K562 (cell line): ENCODE data around the gene BCAS3. TPM values are rescaled to one million over a fixed set of nuclear protein-coding genes. Genes with fewer than 3 reads are reported as not detected.

Experiments used
- ATAC-seq: fragments of 200-7000 bp; cut with Tn5 transposase; 3 replicates; pipeline ENCODE4 v1.9.1; 2020; ENCODE audit warnings: moderate library complexity
- BruUV-seq: library from RNA; stranded (reverse); fragments of 400-500 nt; replicated peaks from 2 replicates; lab custom pipeline; 2021; lab: Mats Ljungman, UMichigan
- CTCF ChIA-PET: fragments of 300-600 bp; formaldehyde crosslinking; extraction: SDS; loops from one replicate; lab custom pipeline; 2021; ENCODE audit warnings: low intra/inter-chr PET ratio; lab: Yijun Ruan, JAX
- POLR2A ChIA-PET: fragments of 300-600, 350-650 bp; sonication (Branson Sonifier 250); formaldehyde crosslinking; extraction: SDS; loops from one replicate; lab custom pipeline; 2021; ENCODE audit warnings: antibody characterized with exemption, inconsistent platforms; lab: Yijun Ruan, JAX
- DNase-seq, 4 experiments: peaks; one replicate each; pipeline versions ENCODE4 v3.0.0 to v3.0.0-alpha.2; 2011 to 2018; ENCODE audit warnings: low spot score in 3 of 4, mixed read lengths in 3 of 4; ENCODE audit errors: extremely low read depth in 1 of 4
- FAIRE-seq: peaks from 2 replicates; lab custom pipeline; 2011; peaks lifted over from hg19 to GRCh38; lab: Jason Lieb, UNC
- H2AFZ ChIP-seq: 2 replicates; pipeline ENCODE4 v1.6.0; 2011; ENCODE audit warnings: low read depth, low read length, control low read depth, inconsistent platforms
- H3K27ac ChIP-seq: fragments of 200-600 bp; 3 replicates; pipeline ENCODE4 v1.8.0; 2011; ENCODE audit warnings: low read depth, mild to moderate bottlenecking, control low read depth, inconsistent platforms, low read length, moderate library complexity, mixed read lengths; ENCODE audit errors: extremely low read depth
- H3K27me3 ChIP-seq, 2 experiments: fragments of 300-600 bp in 1 of 2; 2 replicates in 1 of 2; 3 replicates in 1 of 2; pipeline versions ENCODE4 v1.6.0 to v1.8.0; 2011; ENCODE audit warnings: inconsistent platforms in 2 of 2, low read length in 2 of 2, mild to moderate bottlenecking in 1 of 2, mixed read lengths in 1 of 2, moderate library complexity in 1 of 2; ENCODE audit not compliant: control insufficient read depth in 2 of 2, insufficient read depth in 2 of 2
- H3K36me3 ChIP-seq: fragments of 300-600 bp; 3 replicates; pipeline ENCODE4 v1.8.0; 2011; ENCODE audit warnings: mild to moderate bottlenecking, low read length, inconsistent platforms; ENCODE audit not compliant: control insufficient read depth, insufficient read depth
- H3K4me1 ChIP-seq, 2 experiments: fragments of 200-600 bp in 1 of 2; replicated peaks in 1 of 2; 2 replicates in 1 of 2; 3 replicates in 1 of 2; pipeline versions ENCODE4 v1.5.1 to v1.8.0; 2011; ENCODE audit warnings: inconsistent platforms in 2 of 2, low read length in 2 of 2, mild to moderate bottlenecking in 1 of 2, mixed read lengths in 1 of 2, moderate library complexity in 1 of 2; ENCODE audit not compliant: control insufficient read depth in 2 of 2, insufficient read depth in 2 of 2
- H3K4me2 ChIP-seq: 2 replicates; pipeline ENCODE4 v1.6.1; 2011; ENCODE audit warnings: low read length, control low read depth, inconsistent platforms, mixed read lengths; ENCODE audit not compliant: insufficient read depth
- H3K4me3 ChIP-seq: fragments of 200-600 bp; sonication (generic), shearing (Covaris generic); 2 replicates; pipeline ENCODE4 v1.5.1; 2016; ENCODE audit warnings: control low read depth, inconsistent platforms
- H3K79me2 ChIP-seq: fragments of 200-600 bp; 3 replicates; pipeline ENCODE4 v1.8.0; 2011; ENCODE audit warnings: low read length, inconsistent platforms; ENCODE audit not compliant: control insufficient read depth, insufficient read depth
- H3K9ac ChIP-seq, 2 experiments: 2 replicates each; pipeline versions ENCODE4 v1.6.0 to v1.6.1; 2011; ENCODE audit warnings: low read depth in 2 of 2, low read length in 2 of 2, control low read depth in 1 of 2, inconsistent platforms in 1 of 2, mild to moderate bottlenecking in 1 of 2, mixed read lengths in 1 of 2; ENCODE audit not compliant: insufficient read depth in 1 of 2
- H3K9me1 ChIP-seq: one replicate; pipeline ENCODE4 v1.6.0; 2011; ENCODE audit warnings: inconsistent platforms, mild to moderate bottlenecking, low read length, moderate library complexity; ENCODE audit not compliant: control insufficient read depth, insufficient read depth
- H3K9me3 ChIP-seq: replicated peaks from 2 replicates; pipeline ENCODE4 v1.5.1; 2011; ENCODE audit warnings: low read depth, low read length, inconsistent platforms; ENCODE audit not compliant: control insufficient read depth, insufficient read depth
- H4K20me1 ChIP-seq: replicated peaks from 2 replicates; pipeline ENCODE4 v1.6.1; 2011; ENCODE audit warnings: low read length, inconsistent platforms, mixed read lengths; ENCODE audit not compliant: control insufficient read depth, insufficient read depth
- ATF1 ChIP-seq, 2 experiments: fragments of 450-650 bp in 1 of 2; IDR thresholded peaks; 2 replicates each; pipeline ENCODE4 v1.6.1; 2016; ENCODE audit warnings: missing compliant biosample characterization in 1 of 2, missing genetic modification characterization in 1 of 2
- CBFB ChIP-seq: sonication (generic); formaldehyde crosslinking; IDR thresholded peaks from 2 replicates; pipeline ENCODE4 v1.4.0; 2020; ENCODE audit warnings: mild to moderate bottlenecking, missing genetic modification reagents
- CREM ChIP-seq: IDR thresholded peaks from 2 replicates; pipeline ENCODE4 v1.6.1; 2014; ENCODE audit warnings: antibody characterized with exemption, low read depth
- JUNB ChIP-seq: fragments of 450-650 bp; formaldehyde crosslinking; conservative IDR thresholded peaks from 2 replicates; pipeline ENCODE4 v1.4.0; 2020; ENCODE audit warnings: mild to moderate bottlenecking
- MEF2D ChIP-seq: conservative IDR thresholded peaks from 2 replicates; pipeline ENCODE4 v1.6.1; 2016; ENCODE audit warnings: low read depth, missing genetic modification characterization, missing compliant biosample characterization
- MTA3 ChIP-seq: fragments of 450-650 bp; formaldehyde crosslinking; IDR thresholded peaks from 2 replicates; pipeline ENCODE4 v1.6.1; 2017; ENCODE audit warnings: mild to moderate bottlenecking, borderline replicate concordance
- SRF ChIP-seq, 2 experiments: fragments of 250-450, 450-650 bp in 1 of 2; sonication (Bioruptor Pico) in 1 of 2; sonication (generic) in 1 of 2; formaldehyde crosslinking; IDR thresholded peaks; 2 replicates each; pipeline versions ENCODE4 v1.5.0 to v1.5.1; 2020 to 2022; ENCODE audit warnings: mild to moderate bottlenecking in 1 of 2, missing genetic modification reagents in 1 of 2
- ZKSCAN1 ChIP-seq: fragments of 150-350 bp; IDR thresholded peaks from 2 replicates; pipeline ENCODE4 v1.6.1; 2016; ENCODE audit warnings: low read depth, low read length
- WGBS: fragments of 100-300 bp; shearing (Covaris generic); methylation state at CpG from one replicate; pipeline ENCODE4 v1.1.6; 2016; ENCODE audit warnings: low coverage, mixed read lengths; ENCODE audit not compliant: insufficient coverage; ENCODE audit errors: missing lambda C conversion rate; 5-methylcytosine and 5-hydroxymethylcytosine counted together
- in situ Hi-C: fragments of 300-500 bp; cut with MboI; formaldehyde crosslinking; loops from 4 replicates; pipeline ENCODE4 v1.15.0; 2018; ENCODE audit warnings: inconsistent platforms, mixed read lengths
- intact Hi-C: fragments of 100-400 bp; cut with micrococcal nuclease; formaldehyde crosslinking; loops from 2 replicates; pipeline ENCODE4 v1.14.2; 2022
- polyA plus RNA-seq, 8 experiments: library from polyadenylated mRNA; depleted of rRNA in 4 of 8; stranded (reverse) in 5 of 8; unstranded in 3 of 8; fragments of >200 nt; fragmentation: Nextera tagmentation in 2 of 8; fragmentation: Illumina TruSeq in 1 of 8; extraction: Ambion mirVana in 2 of 8; extraction: Trizol in 1 of 8; gene quantifications; 2 replicates each; pipeline versions ENCODE4 v1.2.1 to v1.2.3, GENCODE V29; 2011 to 2014; ENCODE audit warnings: inconsistent platforms in 1 of 8, missing spikeins in 1 of 8
- total RNA-seq, 7 experiments: library from RNA; depleted of rRNA in 6 of 7; stranded (reverse); fragments of >200 nt in 6 of 7; fragmentation: Illumina TruSeq in 2 of 7; extraction: Trizol in 2 of 7; gene quantifications; 2 replicates each; pipeline versions ENCODE4 v1.2.1 to v1.2.3, GENCODE V29; 2011 to 2021; ENCODE audit warnings: low replicate concordance in 1 of 7
- TF ChIP-seq, protein P1 (sequence below), 2 experiments: fragments of 450-650 bp in 1 of 2; sonication (generic) in 1 of 2; formaldehyde crosslinking in 1 of 2; IDR thresholded peaks in 1 of 2; conservative IDR thresholded peaks in 1 of 2; 2 replicates each; pipeline versions ENCODE4 v1.6.1 to v1.8.1; 2016 to 2023; ENCODE audit warnings: mild to moderate bottlenecking in 2 of 2, moderate library complexity in 2 of 2, inconsistent platforms in 1 of 2, missing genetic modification reagents in 1 of 2
- TF ChIP-seq, protein P2 (sequence below): sonication (generic); formaldehyde crosslinking; IDR thresholded peaks from 2 replicates; pipeline ENCODE4 v1.8.0; 2022; ENCODE audit warnings: mild to moderate bottlenecking, missing genetic modification reagents

The BCAS3 gene
- total and polyA plus RNA-seq, 9 of the 15 experiments (the other 6 are each of a cell fraction or from before 2014, with no cell fraction given) = 1.9 to 5.5 (median 3.5) TPM

DNA sequence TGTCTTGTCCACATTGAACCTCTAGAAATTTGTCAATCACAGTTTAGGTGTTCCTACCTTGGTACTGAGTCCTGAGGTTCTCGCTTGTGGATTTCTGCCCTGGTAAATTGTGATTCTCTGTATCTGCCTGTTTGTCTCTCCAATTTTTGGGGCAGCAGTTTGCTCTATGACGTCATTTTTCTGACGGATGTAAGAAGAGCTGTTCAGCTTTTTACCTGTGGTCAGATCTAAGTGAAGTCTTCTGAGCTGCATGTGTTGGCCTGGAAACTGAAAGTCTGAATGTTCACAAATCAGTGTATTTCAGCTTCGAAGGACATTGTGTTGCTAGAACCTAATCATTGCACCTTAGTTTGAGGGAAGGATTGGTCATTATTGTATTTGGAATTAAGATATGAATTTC lies 63.4 kb downstream of the BCAS3 start:
- Histone ChIP-seq H3K36me3 (no peaks in the 10 kb centered on the region), H3K27me3 (0 out of 5 replicates have a peak, but pooled peaks cover 0 to 5% of the 10 kb centered on the region in 2 experiments), H3K9ac (no peak overlapping the region), H3K9me3 (no peaks in the 10 kb centered on the region), H2AFZ (no peak overlapping the region), H3K4me3 (no peak overlapping the region), H3K4me1 (no peaks in the 10 kb centered on the region), H4K20me1 (no peaks in the 10 kb centered on the region), H3K9me1 (no peaks in the 10 kb centered on the region), H3K79me2 (no peaks in the 10 kb centered on the region), H3K4me2 (no peak overlapping the region), H3K27ac (no peak overlapping the region)
- WGBS = under 1% methylated on average over 4 of the region's 4 CpGs
- POLR2A ChIA-PET = no interaction called here
- intact Hi-C loops = no loop called here
- CTCF ChIA-PET = no interaction called here
- in situ Hi-C loops = no loop called here
- no peak for FAIRE-seq
- no peak for ATAC-seq
- DNase-seq = no peak
- BruUV-seq = no TSS peak
- TF ChIP-seq ATF1 (CRISPR knock-in tag; IDR thresholded peaks at IDR 0.05) (no peak), ATF1 (tag; IDR thresholded peaks at IDR 0.05) (peak; percentile 34; the same call in 1 of the 2 replicates), MTA3 (no peak), JUNB (CRISPR knock-in tag) (0 out of 2 replicates have a peak, but pooled peaks have one; percentile 19), SRF (CRISPR knock-in tag; IDR thresholded peaks at IDR 0.05) (no peak), ZKSCAN1 (no peak), CBFB (CRISPR knock-in tag) (no peak), CREM (0 out of 2 replicates have a peak, but pooled peaks have one; percentile 15), MEF2D (tag) (no peak)
- TF ChIP-seq, protein P1, sequence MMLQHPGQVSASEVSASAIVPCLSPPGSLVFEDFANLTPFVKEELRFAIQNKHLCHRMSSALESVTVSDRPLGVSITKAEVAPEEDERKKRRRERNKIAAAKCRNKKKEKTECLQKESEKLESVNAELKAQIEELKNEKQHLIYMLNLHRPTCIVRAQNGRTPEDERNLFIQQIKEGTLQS (IDR thresholded peaks at IDR 0.05) = peak; percentile 76
- TF ChIP-seq, protein P1 (CRISPR knock-in tag; conservative IDR thresholded peaks at IDR 0.05) = no peak
- TF ChIP-seq, protein P2, sequence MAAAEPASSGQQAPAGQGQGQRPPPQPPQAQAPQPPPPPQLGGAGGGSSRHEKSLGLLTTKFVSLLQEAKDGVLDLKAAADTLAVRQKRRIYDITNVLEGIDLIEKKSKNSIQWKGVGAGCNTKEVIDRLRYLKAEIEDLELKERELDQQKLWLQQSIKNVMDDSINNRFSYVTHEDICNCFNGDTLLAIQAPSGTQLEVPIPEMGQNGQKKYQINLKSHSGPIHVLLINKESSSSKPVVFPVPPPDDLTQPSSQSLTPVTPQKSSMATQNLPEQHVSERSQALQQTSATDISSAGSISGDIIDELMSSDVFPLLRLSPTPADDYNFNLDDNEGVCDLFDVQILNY (CRISPR knock-in tag) = no peak
